CD4-positive, alpha-beta T cell treated with Interleukin-4 for 4 hours (primary cell): ENCODE results near the gene CAVIN1.
"Not testable (repeated sequence)": the region's sequence is repeated elsewhere in the genome, so short reads cannot be mapped to it uniquely, and the experiment has no call there.

Experiments
- DNase-seq: peaks from one replicate; pipeline ENCODE4 v3.0.0-alpha.2; 2020

The CAVIN1 gene

GRCh38 chr17:42404326-42405055, 18.6 kb downstream of the CAVIN1 start:
- no peak for DNase-seq

GRCh38 chr17:42403150-42403549, 19.9 kb downstream of the CAVIN1 start:
- DNase-seq = peak; percentile 33

- no peak for DNase-seq
These were observed 20.9 kb downstream of the CAVIN1 start for GRCh38 chr17:42402117-42402516.

- DNase-seq = not testable (repeated sequence)
These were observed 22.1 kb downstream of the CAVIN1 start for GRCh38 chr17:42400844-42401375.

- DNase-seq = no peak
These were observed 22.9 kb downstream of the CAVIN1 start for GRCh38 chr17:42399948-42400843.

- DNase-seq = no peak
These were observed 23.9 kb downstream of the CAVIN1 start for GRCh38 chr17:42399121-42399520.

GRCh38 chr17:42395601-42396000, 27.5 kb downstream of the CAVIN1 start:
- DNase-seq = not testable (repeated sequence)

- no peak for DNase-seq
These were observed 28.2 kb downstream of the CAVIN1 start for GRCh38 chr17:42394838-42395237.

- no peak for DNase-seq
These were observed 30.2 kb downstream of the CAVIN1 start for GRCh38 chr17:42392692-42393415.

GRCh38 chr17:42391439-42391838, 31.6 kb downstream of the CAVIN1 start:
- DNase-seq = not testable (repeated sequence)

GRCh38 chr17:42389899-42390298, 33.2 kb downstream of the CAVIN1 start:
- DNase-seq = no peak

GRCh38 chr17:42389135-42389417, 34.0 kb downstream of the CAVIN1 start:
- DNase-seq = no peak

GRCh38 chr17:42388381-42389134, 34.5 kb downstream of the CAVIN1 start, which contains the start of gene STAT3:
TSS of gene STAT3 (minus strand) at chr17:42388442. CDS start at chr17:42348516, 39,926 bp downstream.
- peak; percentile 100 for DNase-seq

- DNase-seq = no peak
These were observed 35.2 kb downstream of the CAVIN1 start for GRCh38 chr17:42387661-42388380.

GRCh38 chr17:42386777-42387657, 36.0 kb downstream of the CAVIN1 start:
- peak; percentile 53 for DNase-seq

- DNase-seq = no peak
These were observed 41.2 kb downstream of the CAVIN1 start for GRCh38 chr17:42381898-42382297.

GRCh38 chr17:42380935-42381334, 42.1 kb downstream of the CAVIN1 start:
- no peak for DNase-seq

GRCh38 chr17:42378959-42379594, 44.0 kb downstream of the CAVIN1 start:
- DNase-seq = peak; percentile 27

GRCh38 chr17:42378359-42378958, 44.6 kb downstream of the CAVIN1 start:
- no peak for DNase-seq

- no peak for DNase-seq
These were observed 49.2 kb downstream of the CAVIN1 start for GRCh38 chr17:42373896-42374295.
